BJ (cell line): Measurements from ENCODE around the gene NF1. TPM values are rescaled to one million over a fixed set of nuclear protein-coding genes. Genes with fewer than 3 reads are reported as not detected.

Experiments used
- CTCF ChIA-PET: fragments of 350-600 bp; formaldehyde crosslinking; extraction: SDS; loops from one replicate; lab custom pipeline; 2021; ENCODE audit warnings: antibody characterized with exemption, inconsistent platforms; lab: Yijun Ruan, JAX
- POLR2A ChIA-PET: fragments of 300-600 bp; sonication (Branson Sonifier 250); formaldehyde crosslinking; extraction: SDS; loops from one replicate; lab custom pipeline; 2021; ENCODE audit warnings: antibody characterized with exemption; lab: Charles Lee
- DNase-seq: peaks from one replicate; pipeline ENCODE4 v3.0.0-alpha.2; 2011; ENCODE audit warnings: low read depth
- H3K27me3 ChIP-seq: 2 replicates; pipeline ENCODE4 v1.6.0; 2011; ENCODE audit warnings: low read length; ENCODE audit not compliant: control insufficient read depth, insufficient read depth
- H3K36me3 ChIP-seq: 2 replicates; pipeline ENCODE4 v1.5.1; 2011; ENCODE audit warnings: low read length; ENCODE audit not compliant: control insufficient read depth, insufficient read depth
- H3K4me3 ChIP-seq: 2 replicates; pipeline ENCODE4 v1.5.1; 2011; ENCODE audit warnings: low read depth, mild to moderate bottlenecking, control low read depth, low read length
- CTCF ChIP-seq: IDR thresholded peaks from 2 replicates; pipeline ENCODE4 v1.5.1; 2011; ENCODE audit warnings: low read depth, mild to moderate bottlenecking, control low read depth, inconsistent platforms, low read length, moderate library complexity; ENCODE audit not compliant: insufficient read depth
- polyA plus RNA-seq: library from polyadenylated mRNA; depleted of rRNA; stranded (reverse); fragments of >200 nt; gene quantifications from 2 replicates; pipeline ENCODE4 v1.2.3, GENCODE V29; 2011

Gene NF1
- polyA plus RNA-seq, 1 experiment: 29.3 TPM

- no peak overlapping the region for H3K4me3 ChIP-seq
- POLR2A ChIA-PET: no interaction called here
- no peak for TF ChIP-seq CTCF
- H3K36me3 ChIP-seq: no peaks in the 10 kb centered on the region
- CTCF ChIA-PET: interaction anchor here (0.8 to 1.2 kb wide), 2 partner anchors 14 to 39 kb away, joined by 3 to 5 read pairs; no protein-coding TSS in a partner anchor
- no peaks in the 10 kb centered on the region for H3K27me3 ChIP-seq
- DNase-seq: no peak
Measured at GRCh38 chr17:31113939-31114338, 19.2 kb downstream of the NF1 start.

GRCh38 chr17:31114956-31115555 is 20.3 kb downstream of the NF1 start:
- Histone ChIP-seq H3K27me3 (no peaks in the 10 kb centered on the region), H3K4me3 (no peak overlapping the region), H3K36me3 (no peaks in the 10 kb centered on the region)
- no peak for DNase-seq
- ChIA-PET POLR2A (no interaction called here), CTCF (no interaction called here)
- no peak for TF ChIP-seq CTCF

GRCh38 chr17:31116167-31116566 is 21.4 kb downstream of the NF1 start:
- ChIA-PET POLR2A (no interaction called here), CTCF (no interaction called here)
- H3K4me3 ChIP-seq: no peak overlapping the region
- no peaks in the 10 kb centered on the region for H3K27me3 ChIP-seq
- no peak for TF ChIP-seq CTCF
- DNase-seq: no peak
- no peaks in the 10 kb centered on the region for H3K36me3 ChIP-seq

- TF ChIP-seq CTCF: no peak
- no peak for DNase-seq
- no peaks in the 10 kb centered on the region for H3K27me3 ChIP-seq
- ChIA-PET POLR2A (no interaction called here), CTCF (interaction anchor here (0.9 kb wide), 1 partner anchor 27 kb away, joined by 3 read pairs; no protein-coding TSS in a partner anchor)
- no peak overlapping the region for H3K4me3 ChIP-seq
- H3K36me3 ChIP-seq: no peaks in the 10 kb centered on the region
Measured at GRCh38 chr17:31122746-31123145, 28.0 kb downstream of the NF1 start.

DNA sequence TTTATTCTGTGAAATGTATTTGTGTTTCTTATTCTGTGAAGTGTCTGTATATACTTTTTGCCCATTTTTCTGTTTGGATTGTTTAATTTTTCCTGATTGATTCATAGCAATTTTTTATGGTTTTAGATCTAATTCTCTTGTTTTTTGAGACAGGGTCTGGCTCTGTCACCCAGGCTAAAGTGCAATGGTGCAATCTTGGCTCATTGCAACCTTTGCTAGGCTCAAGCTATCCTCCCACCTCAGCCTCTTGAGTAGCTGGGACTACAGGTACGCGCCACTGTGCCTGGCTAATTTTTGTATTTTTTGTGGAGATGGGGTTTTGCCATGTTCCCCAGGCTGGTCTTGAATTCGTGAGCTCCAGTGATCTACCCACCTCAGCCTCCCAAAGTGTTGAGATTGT is 31.5 kb downstream of the NF1 start:
- ChIA-PET CTCF (no interaction called here), POLR2A (no interaction called here)
- Histone ChIP-seq H3K36me3 (no peaks in the 10 kb centered on the region), H3K4me3 (no peak overlapping the region), H3K27me3 (no peaks in the 10 kb centered on the region)
- DNase-seq: no peak
- TF ChIP-seq CTCF: no peak
